Activated CD4-positive, alpha-beta T cell treated with anti-CD3 and anti-CD28 coated beads, Interleukin-2, amount 50 U/mL, for 48 hours (primary cell): Measurements from ENCODE around the gene INHBA.

Experiments
- DNase-seq, 2 experiments: peaks; one replicate each; pipeline ENCODE4 v3.0.0-alpha.2; 2020

The INHBA gene

DNA sequence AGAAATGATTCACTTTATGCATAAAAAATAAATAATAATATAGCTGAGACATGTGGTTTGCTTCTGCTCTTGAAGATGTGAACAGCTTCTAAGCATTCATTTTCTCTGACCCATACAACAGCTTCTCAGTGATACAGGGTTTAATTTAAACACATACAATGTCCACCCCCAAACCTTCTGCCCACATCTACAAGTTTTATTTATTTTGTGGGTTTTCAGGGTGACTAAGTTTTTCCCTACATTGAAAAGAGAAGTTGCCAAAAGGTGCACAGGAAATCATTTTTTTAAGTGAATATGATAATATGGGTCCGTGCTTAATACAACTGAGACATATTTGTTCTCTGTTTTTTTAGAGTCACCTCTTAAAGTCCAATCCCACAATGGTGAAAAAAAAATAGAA, 17.2 kb downstream of the INHBA start:
- DNase-seq, result no peak

DNA sequence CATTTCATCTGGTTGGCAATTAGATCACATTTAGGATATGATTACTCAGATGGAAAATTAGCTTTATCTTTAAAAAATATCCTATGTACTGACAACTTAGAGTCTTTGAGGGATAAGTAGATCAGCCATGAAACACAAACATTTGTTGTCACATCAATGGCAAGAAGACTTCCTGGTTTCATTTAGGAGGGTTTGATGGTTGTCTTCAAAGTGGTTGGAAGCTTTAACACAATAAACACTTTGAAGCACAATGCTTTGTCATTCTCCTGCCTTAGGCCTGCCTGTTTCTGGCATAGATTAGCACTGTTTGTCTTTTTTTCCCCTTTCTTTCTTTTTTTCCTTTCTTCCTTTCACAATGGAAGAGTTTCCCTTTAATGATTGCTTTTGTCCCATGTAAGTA, 20.5 kb downstream of the INHBA start:
- DNase-seq, result no peak

DNA sequence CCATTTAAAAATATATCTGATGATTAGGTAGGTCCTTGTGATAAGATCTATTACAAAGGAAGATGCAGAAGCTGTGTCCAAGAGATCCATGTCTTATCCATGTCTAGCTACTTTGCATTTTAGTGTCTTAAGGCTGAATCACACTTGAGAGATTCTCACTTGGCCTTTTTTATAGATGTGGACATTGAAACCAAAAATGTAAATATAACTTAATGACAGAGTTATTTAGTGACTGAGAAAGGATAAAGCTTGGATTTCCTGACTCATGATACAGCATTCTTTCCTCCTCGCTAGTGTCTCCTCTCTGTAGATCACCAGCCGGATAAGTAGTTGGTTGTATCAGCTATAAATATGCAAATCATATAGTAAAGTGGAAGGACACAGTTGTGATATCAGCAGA, 23.3 kb downstream of the INHBA start:
- no peak for DNase-seq

DNA sequence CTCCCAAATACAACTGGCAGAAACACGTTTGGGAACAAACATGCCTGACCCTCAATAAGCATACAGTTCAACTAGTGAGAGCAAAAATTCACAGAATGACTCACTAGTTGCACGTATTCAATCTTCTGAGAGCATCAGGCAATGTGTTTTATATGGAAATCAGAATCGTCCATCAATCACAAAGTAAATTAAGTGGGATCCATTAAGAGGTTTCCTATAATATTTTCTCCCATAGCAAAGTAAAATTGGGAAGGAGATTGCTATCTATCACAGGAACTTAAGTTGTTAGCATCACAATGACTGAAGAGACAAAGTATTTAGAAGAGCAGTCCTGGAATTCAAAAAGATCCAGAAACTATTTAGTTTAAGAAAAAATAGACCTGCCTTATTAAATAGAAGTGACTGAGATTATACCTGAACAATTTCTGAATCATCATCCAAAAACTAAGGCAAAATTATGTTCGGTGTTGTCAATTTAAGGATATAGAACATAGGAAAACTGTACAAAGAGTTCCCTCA, 28.3 kb downstream of the INHBA start:
- DNase-seq, result no peak

DNA sequence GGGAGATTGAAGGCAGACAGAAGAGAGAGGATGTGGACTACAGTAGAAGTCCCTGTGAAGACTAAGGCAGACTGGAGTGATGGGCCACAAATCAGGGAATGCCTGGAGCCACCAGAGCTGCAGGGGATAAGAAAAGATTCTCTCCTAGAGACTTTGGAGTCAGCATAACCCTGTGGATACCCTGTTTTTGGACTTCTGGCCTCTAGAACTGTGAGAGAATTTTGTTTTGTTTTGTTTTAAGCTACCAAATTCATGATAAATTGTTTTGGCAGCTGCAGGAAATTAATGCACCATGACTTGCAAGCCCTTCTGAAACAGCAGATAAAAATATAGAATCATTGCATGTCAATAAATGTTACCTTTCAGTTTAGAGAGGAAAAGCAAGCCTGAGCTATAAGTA, 41.3 kb downstream of the INHBA start:
- DNase-seq, result no peak

DNA sequence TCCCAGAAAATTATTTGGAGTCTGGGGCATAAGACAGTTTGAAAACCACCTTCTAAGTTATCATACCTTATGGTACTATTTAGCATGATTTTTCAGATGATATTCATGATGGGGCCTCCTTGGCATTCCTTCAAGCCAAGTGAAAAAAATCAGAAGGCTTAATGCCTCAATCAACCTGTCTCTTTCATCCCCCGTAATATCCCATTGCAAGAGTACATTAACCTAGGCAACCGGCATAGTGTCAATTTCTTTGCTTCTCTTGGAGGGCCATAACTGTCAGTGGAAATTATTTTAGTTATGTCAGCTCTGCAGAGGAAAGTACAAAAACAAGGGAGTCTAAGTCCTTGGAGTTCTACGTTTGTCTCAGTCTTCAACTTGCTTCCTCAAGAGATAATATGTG, 43.4 kb downstream of the INHBA start:
- no peak for DNase-seq

DNA sequence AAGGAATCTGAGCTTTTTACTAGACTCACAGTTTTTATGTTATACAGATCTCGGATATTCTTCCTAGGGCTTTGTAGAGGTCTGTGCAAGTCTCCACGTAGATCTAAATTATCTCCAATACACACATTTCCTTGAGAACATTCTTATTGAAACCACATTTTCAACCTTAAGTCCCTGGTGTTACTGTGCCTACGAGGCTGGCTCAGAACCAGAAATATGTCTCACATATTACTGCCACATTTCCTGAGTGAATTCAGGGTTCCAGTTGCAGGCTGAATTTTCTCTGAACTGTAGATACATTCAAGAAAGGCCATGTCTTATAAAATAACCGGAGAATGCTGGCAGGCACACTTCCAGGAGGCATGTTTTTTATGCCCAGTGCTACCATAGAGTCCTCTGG, 46.5 kb downstream of the INHBA start:
- no peak for DNase-seq

DNA sequence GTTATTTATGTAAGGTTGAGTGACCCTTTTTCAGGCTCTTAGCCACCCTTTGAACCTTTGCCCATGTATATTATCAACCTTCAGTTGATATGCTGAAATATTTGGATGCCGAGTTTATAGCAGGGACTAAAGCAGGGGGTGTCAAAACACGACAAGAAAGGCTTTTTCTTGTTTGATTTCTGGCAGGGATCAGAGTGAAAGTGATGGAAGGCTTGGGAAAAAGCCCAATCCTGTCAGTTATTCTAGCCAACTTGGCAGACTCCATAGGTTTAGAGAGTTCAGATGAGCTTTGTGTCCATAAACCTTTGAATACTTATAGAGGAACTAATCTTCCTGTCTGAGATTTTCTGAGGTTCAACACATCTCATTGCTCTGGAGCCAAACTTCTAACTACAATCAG, 47.5 kb downstream of the INHBA start:
- no peak for DNase-seq

DNA sequence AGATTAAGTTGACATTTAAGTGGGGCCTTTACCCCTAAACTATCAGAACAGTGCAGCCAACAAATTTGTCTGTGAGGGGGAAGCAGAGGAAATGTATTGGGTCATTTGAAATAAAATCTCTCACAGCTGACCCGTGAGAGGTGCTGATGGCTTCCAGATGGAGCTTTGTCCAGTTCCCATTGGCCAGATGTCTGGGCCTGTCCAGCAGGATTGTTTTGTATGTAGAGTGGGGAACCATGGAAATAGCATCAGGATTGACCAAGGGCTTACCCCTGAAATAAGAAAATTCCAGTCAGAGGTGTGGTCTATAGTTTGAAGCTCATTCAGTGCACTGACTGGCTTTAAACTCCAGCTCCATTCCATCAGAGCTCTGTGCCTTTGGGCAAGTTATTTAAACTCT, 50.6 kb downstream of the INHBA start:
- no peak for DNase-seq

DNA sequence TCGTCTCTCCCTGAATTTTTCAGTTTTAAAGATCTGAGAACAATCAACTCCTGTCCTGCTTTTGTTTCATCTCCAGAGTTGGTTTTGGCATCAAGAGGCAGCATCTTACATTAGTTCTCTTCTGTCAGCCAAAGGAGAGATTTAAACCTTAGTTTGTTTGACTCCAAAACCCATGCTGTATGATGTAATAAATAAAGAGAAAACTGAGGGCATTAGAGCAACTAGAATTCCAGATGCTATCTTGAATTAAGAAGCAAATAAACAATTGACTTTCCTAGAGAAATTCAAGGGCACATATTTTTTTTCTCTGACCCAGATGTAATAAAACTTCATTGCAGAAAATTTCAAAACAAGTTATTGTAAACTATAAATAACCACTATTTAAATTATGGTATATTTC, 54.4 kb downstream of the INHBA start:
- DNase-seq, result no peak

DNA sequence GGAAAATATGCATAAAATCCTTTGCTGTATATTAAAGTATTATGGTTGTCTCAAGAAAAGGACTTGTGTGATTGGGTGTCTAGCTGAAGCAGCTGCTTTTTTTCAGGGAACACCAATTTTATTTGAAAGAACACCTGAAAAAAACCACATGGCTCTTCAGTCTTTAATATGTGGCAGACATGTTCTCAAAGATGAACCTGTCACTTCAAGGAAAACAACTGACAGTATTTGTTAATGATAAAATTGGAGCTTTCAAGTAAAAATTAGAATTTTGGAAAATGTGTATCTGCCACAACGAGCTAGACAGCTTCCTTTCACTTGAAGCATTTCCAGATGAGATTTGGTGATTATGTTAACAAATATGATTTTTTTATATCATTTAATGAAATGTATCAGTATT, 59.3 kb downstream of the INHBA start:
- DNase-seq, result no peak

DNA sequence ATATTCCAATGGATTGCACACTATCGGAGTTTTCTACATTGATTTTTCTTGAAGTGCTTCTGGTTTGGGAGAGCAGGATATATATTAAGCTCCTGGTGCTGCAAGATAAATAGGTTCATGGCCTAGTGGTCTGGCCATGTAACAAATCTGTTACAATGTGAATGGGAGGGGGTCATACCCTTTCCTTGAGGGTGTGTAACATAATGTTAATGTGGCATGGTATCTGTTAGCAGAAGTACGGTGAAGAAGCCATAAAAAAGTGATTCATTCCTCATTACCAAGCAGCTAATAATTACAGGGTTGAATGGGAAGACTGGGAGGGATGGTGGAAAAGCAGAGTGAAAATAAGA, 61.2 kb downstream of the INHBA start:
- no peak for DNase-seq

DNA sequence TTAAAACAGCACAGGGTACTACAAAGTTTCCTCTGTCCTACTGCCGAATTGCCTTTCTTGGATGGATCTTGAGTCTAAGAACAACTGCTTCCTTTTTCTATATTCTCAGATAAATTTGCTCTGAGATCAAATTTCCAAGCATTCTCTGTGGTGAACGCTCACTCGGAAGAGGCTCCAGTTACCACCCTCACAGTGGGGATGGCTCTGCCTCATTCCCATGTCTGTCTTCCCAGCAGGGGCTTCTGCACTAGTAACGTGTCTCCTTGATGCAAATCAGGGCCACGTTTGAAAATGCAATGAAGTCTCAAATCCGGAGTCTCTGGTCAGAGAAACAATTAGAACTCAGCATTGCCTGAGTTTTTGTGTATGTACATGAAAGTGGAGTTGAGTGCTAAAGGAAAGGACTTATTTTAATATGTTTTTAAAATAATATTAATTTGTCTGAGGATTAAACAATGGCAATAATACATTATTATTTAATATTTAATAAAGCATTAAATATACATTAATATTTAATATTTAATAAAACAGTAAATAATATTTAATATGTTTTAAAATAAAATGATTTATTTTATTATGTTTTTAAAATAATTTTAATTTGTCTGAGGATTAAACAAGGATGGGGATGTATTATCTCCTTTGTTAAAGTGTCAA, 61.8 kb downstream of the INHBA start:
- DNase-seq, result no peak

DNA sequence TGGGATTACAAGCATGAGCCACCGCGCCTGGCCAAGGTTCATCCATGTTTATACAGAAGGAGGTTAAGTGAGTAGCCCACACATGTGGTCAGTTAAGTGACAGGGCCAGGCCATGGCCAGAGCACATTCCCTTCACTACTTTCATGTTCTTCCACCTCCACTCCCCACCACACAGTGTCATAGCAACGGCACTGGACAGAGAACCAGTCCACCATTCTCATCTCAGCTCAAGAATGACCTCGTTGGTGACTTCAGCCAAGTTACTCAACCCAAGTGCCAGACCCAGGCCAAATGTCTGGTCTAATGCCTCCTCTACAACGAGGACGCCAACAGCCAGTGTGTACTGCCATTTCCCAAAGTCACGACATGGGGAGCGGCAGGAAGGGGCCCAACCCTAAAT, 62.4 kb downstream of the INHBA start:
- DNase-seq, result no peak

DNA sequence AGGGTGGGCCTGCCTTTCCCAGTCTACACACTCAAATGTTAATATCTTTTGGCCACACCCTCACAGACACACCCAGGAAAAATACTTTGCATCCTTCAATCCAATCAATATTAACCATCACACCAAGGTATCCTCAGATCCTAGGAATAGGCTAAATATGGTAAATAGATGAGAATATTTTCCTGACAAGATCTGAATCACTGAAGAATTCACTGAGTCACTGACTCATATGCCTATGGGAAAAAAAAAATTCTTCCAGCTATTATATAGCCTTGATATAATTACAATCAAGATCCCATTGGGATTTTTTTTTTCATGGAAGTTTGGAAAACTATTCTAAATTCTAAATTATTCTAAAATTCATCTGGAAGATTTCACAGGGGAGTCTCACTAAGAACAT, 65.8 kb downstream of the INHBA start:
- no peak for DNase-seq
